Muscle of leg (tissue), 11 donors: ENCODE measurements around the gene NCKIPSD. TPM values are rescaled to one million over a fixed set of nuclear protein-coding genes. Genes with fewer than 3 reads are reported as not detected.

Experiments used
- DNase-seq: peaks from one replicate; pipeline ENCODE4 v3.0.0; 2013
- H3K27ac ChIP-seq: one replicate; pipeline ENCODE4 v1.5.1; 2013; ENCODE audit warnings: mild to moderate bottlenecking, low read length, control low read depth
- H3K27me3 ChIP-seq: one replicate; pipeline ENCODE4 v1.6.1; 2013; ENCODE audit warnings: low read length; ENCODE audit not compliant: control insufficient read depth, insufficient read depth
- H3K36me3 ChIP-seq: one replicate; pipeline ENCODE4 v1.6.1; 2013; ENCODE audit warnings: low read length; ENCODE audit not compliant: control insufficient read depth, insufficient read depth
- H3K4me1 ChIP-seq: one replicate; pipeline ENCODE4 v1.6.1; 2013; ENCODE audit warnings: low read length; ENCODE audit not compliant: control insufficient read depth, insufficient read depth
- H3K4me3 ChIP-seq: one replicate; pipeline ENCODE4 v1.5.1; 2013; ENCODE audit warnings: low read length, control low read depth
- H3K9me3 ChIP-seq: replicated peaks from 2 replicates; pipeline ENCODE4 v1.6.1; 2013; ENCODE audit warnings: low read depth, low read length; ENCODE audit not compliant: control insufficient read depth
- WGBS: methylation state at CpG from one replicate; pipeline ENCODE4 v1.1.5; 2013; ENCODE audit warnings: missing lambda C conversion rate; ENCODE audit not compliant: insufficient coverage; 5-methylcytosine and 5-hydroxymethylcytosine counted together
- polyA plus RNA-seq, 8 donors: library from polyadenylated mRNA; unstranded; fragments of 120-200 nt; gene quantifications; one replicate each; pipeline versions ENCODE4 v1.2.1 to v1.2.3, GENCODE V29; 2013; ENCODE audit warnings: inconsistent platforms in 1 of 8, low replicate concordance in 1 of 8; ENCODE audit not compliant: insufficient read length in 8 of 8, insufficient read depth in 1 of 8
- total RNA-seq: library from RNA; stranded (reverse); fragments of 120-200 nt; gene quantifications from one replicate; pipeline ENCODE4 v1.2.4, GENCODE V29; 2013

NCKIPSD gene
- total and polyA plus RNA-seq, 9 donors, result 5.9 to 10.9 (median 8.7) TPM

- Histone ChIP-seq H3K27me3 (peaks cover 3% of the 10 kb centered on the region), H3K9me3 (no peaks in the 10 kb centered on the region), H3K4me1 (peaks cover 27% of the 10 kb centered on the region), H3K36me3 (peaks cover 19% of the 10 kb centered on the region), H3K4me3 (peak within 1 kb of the TSS; percentile 87), H3K27ac (peak within 1 kb of the TSS; percentile 91)
- peak; percentile 99 for DNase-seq
- WGBS, result under 1% methylated on average over 54 of the region's 68 CpGs
Measured at GRCh38 chr3:48635222-48636021, 50.3 kb downstream of the NCKIPSD start, which contains the start of gene SLC26A6. Gene SLC26A6, minus strand, starts transcription at chr3:48635461. Its CDS starts 68 bp downstream, at chr3:48635393.

GRCh38 chr3:48634661-48635221 lies 51.0 kb downstream of the NCKIPSD start:
- Histone ChIP-seq H3K27ac (peak overlapping the region; percentile 62), H3K36me3 (peaks cover 24% of the 10 kb centered on the region)
- WGBS, result under 1% methylated on average over 27 of the region's 30 CpGs

GRCh38 chr3:48633743-48634142 lies 52.0 kb downstream of the NCKIPSD start:
- H3K27ac ChIP-seq, result no peak overlapping the region
- no peaks in the 10 kb centered on the region for H3K9me3 ChIP-seq
- no peak overlapping the region for H3K4me3 ChIP-seq
- 67% methylated on average over 1 of the region's 2 CpGs for WGBS
- H3K27me3 ChIP-seq, result no peaks in the 10 kb centered on the region
- H3K36me3 ChIP-seq, result peaks cover 24% of the 10 kb centered on the region
- H3K4me1 ChIP-seq, result peaks cover 27% of the 10 kb centered on the region
- DNase-seq, result no peak

More at GRCh38 chr3:48634661-48635221, 51.0 kb downstream of the NCKIPSD start:
- Histone ChIP-seq H3K4me1 (peaks cover 27% of the 10 kb centered on the region), H3K27me3 (no peaks in the 10 kb centered on the region), H3K4me3 (peak overlapping the region; percentile 87), H3K9me3 (no peaks in the 10 kb centered on the region)
- DNase-seq, result peak; percentile 58

- 92% methylated on average over 15 of the region's 15 CpGs for WGBS
- Histone ChIP-seq H3K36me3 (peaks cover 26% of the 10 kb centered on the region), H3K27ac (no peak overlapping the region), H3K27me3 (no peaks in the 10 kb centered on the region), H3K9me3 (no peaks in the 10 kb centered on the region), H3K4me3 (no peak overlapping the region), H3K4me1 (peaks cover 27% of the 10 kb centered on the region)
- no peak for DNase-seq
Measured at GRCh38 chr3:48633256-48633655, 52.5 kb downstream of the NCKIPSD start.

GRCh38 chr3:48631516-48632448 lies 53.9 kb downstream of the NCKIPSD start:
- no peak for DNase-seq
- 77% methylated on average over 16 of the region's 22 CpGs for WGBS
- Histone ChIP-seq H3K27me3 (no peaks in the 10 kb centered on the region), H3K27ac (no peak overlapping the region), H3K4me3 (no peak overlapping the region), H3K4me1 (peaks cover 26% of the 10 kb centered on the region), H3K9me3 (no peaks in the 10 kb centered on the region), H3K36me3 (peaks cover 41% of the 10 kb centered on the region)

GRCh38 chr3:48630833-48631232 lies 54.9 kb downstream of the NCKIPSD start:
- Histone ChIP-seq H3K36me3 (peaks cover 45% of the 10 kb centered on the region), H3K4me3 (no peak overlapping the region), H3K27ac (no peak overlapping the region), H3K9me3 (no peaks in the 10 kb centered on the region), H3K4me1 (peaks cover 17% of the 10 kb centered on the region), H3K27me3 (no peaks in the 10 kb centered on the region)
- 84% methylated on average over 12 of the region's 12 CpGs for WGBS
- no peak for DNase-seq

GRCh38 chr3:48630407-48630806 lies 55.3 kb downstream of the NCKIPSD start:
- Histone ChIP-seq H3K36me3 (peaks cover 47% of the 10 kb centered on the region), H3K4me1 (peaks cover 14% of the 10 kb centered on the region), H3K27me3 (no peaks in the 10 kb centered on the region), H3K9me3 (no peaks in the 10 kb centered on the region), H3K4me3 (no peak overlapping the region), H3K27ac (no peak overlapping the region)
- WGBS, result 98% methylated on average over 7 of the region's 8 CpGs
- no peak for DNase-seq

GRCh38 chr3:48629894-48630293 lies 55.8 kb downstream of the NCKIPSD start:
- H3K9me3 ChIP-seq, result no peaks in the 10 kb centered on the region
- no peak for DNase-seq
- H3K27me3 ChIP-seq, result no peaks in the 10 kb centered on the region
- no peak overlapping the region for H3K4me3 ChIP-seq
- H3K4me1 ChIP-seq, result peaks cover 14% of the 10 kb centered on the region
- H3K27ac ChIP-seq, result no peak overlapping the region
- peaks cover 52% of the 10 kb centered on the region for H3K36me3 ChIP-seq
- 95% methylated on average over 8 of the region's 12 CpGs for WGBS

- Histone ChIP-seq H3K4me1 (peaks cover 3% of the 10 kb centered on the region), H3K27ac (no peak overlapping the region), H3K4me3 (no peak overlapping the region), H3K36me3 (peaks cover 55% of the 10 kb centered on the region), H3K9me3 (no peaks in the 10 kb centered on the region), H3K27me3 (no peaks in the 10 kb centered on the region)
- 83% methylated on average over 12 of the region's 13 CpGs for WGBS
- no peak for DNase-seq
Measured at GRCh38 chr3:48628277-48629017, 57.3 kb downstream of the NCKIPSD start.
